GM21360 (cell line): ENCODE measurements around the gene UPF1.
"Not testable (repeated sequence)": the region's sequence is repeated elsewhere in the genome, so short reads cannot be mapped to it uniquely, and the experiment has no call there.

Experiments used
- ATAC-seq: cut with Tn5 transposase; IDR thresholded peaks from one replicate; pipeline ENCODE4 v1.9.1; 2021; ENCODE audit warnings: mild to moderate bottlenecking, moderate library complexity; ENCODE audit not compliant: unreplicated experiment

The UPF1 gene

GRCh38 chr19:18798384-18799352, 33.1 kb upstream of the UPF1 start:
- ATAC-seq = no peak

GRCh38 chr19:18799389-18799970, 32.3 kb upstream of the UPF1 start:
- no peak for ATAC-seq

GRCh38 chr19:18800079-18800478, 31.7 kb upstream of the UPF1 start:
- ATAC-seq = no peak

- no peak for ATAC-seq
Observed at GRCh38 chr19:18800636-18801035, 31.1 kb upstream of the UPF1 start.

GRCh38 chr19:18802354-18802753, 29.4 kb upstream of the UPF1 start:
- ATAC-seq = no peak

GRCh38 chr19:18803550-18804138, 28.1 kb upstream of the UPF1 start:
- ATAC-seq = no peak

GRCh38 chr19:18804139-18804601, 27.6 kb upstream of the UPF1 start:
- ATAC-seq = no peak

GRCh38 chr19:18804643-18805042, 27.1 kb upstream of the UPF1 start:
- ATAC-seq = no peak

GRCh38 chr19:18807861-18808331, 23.9 kb upstream of the UPF1 start:
- no peak for ATAC-seq

GRCh38 chr19:18809149-18809868, 22.4 kb upstream of the UPF1 start:
- ATAC-seq = no peak

- not testable (repeated sequence) for ATAC-seq
Observed at GRCh38 chr19:18811638-18812037, 20.1 kb upstream of the UPF1 start.

- ATAC-seq = no peak
Observed at GRCh38 chr19:18814063-18814462, 17.7 kb upstream of the UPF1 start.

- ATAC-seq = no peak
Observed at GRCh38 chr19:18815673-18816072, 16.1 kb upstream of the UPF1 start.

- ATAC-seq = not testable (repeated sequence)
Observed at GRCh38 chr19:18816645-18817044, 15.1 kb upstream of the UPF1 start.

- ATAC-seq = no peak
Observed at GRCh38 chr19:18817574-18817973, 14.2 kb upstream of the UPF1 start.

- ATAC-seq = no peak
Observed at GRCh38 chr19:18828786-18829185, 3.0 kb upstream of the UPF1 start.

GRCh38 chr19:18830488-18830887, 1.3 kb upstream of the UPF1 start:
- ATAC-seq = no peak

GRCh38 chr19:18832306-18833140, 764 bp downstream of the UPF1 start:
- ATAC-seq = peak; percentile 30

- ATAC-seq = peak; percentile 1
Observed at GRCh38 chr19:18833141-18833476, 1.4 kb downstream of the UPF1 start.
